ENCODE measurements around the gene PVRIG. TPM values are rescaled to one million over a fixed set of nuclear protein-coding genes. Genes with fewer than 3 reads are reported as not detected.

Gene PVRIG
- total and polyA plus RNA-seq, 2 of the 8 experiments (the other 6 are each of a cell fraction or from before 2014, with no cell fraction given): 0.15 TPM; not detected in 1

DNA sequence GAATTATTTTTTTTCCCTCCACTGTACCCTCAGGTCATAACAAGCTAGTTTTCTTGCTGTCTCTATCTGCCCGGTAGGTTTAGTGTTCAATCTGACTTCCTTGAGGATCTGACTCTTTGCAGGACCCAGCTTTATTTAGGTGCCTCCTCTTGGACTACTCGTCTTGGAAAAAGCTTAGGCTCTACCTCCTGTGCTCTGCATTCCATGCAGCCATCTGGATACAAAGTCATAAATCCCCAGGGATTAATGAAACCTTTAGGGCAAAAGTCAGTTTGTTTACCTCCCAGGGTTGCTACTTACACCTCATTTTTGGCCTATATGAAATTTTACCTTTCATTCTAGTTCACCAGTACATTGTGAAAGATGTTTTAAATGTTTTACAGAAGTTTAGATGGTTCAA, 34.0 kb upstream of the PVRIG start:
- CTCF ChIA-PET (ENCODE audit: partially characterized antibody): interaction anchor here (0.6 to 2.0 kb wide), 9 partner anchors 9 to 295 kb away, joined by 3 to 8 read pairs (median 3); partner anchors contain the start of gene GAL3ST4
- 89% methylated on average over 2 of the region's 2 CpGs; no CpG with 5 or more reads in 1 of the 2 experiments for WGBS, 2 experiments (ENCODE audit: extremely low coverage in 1 of 2, insufficient coverage in 1 of 2, insufficient read length in 1 of 2, insufficient replicate concordance in 2 of 2, low coverage in 1 of 2, low lambda C conversion rate in 2 of 2, missing lambda C conversion rate in 1 of 2)
- no peak overlapping the region for H3K4me2 ChIP-seq (ENCODE audit: insufficient read depth in 1 of 2, low read depth in 2 of 2, low read length in 2 of 2)
- no peaks in the 10 kb centered on the region for H3K79me2 ChIP-seq (ENCODE audit: control insufficient read depth in 1 of 2, insufficient read depth in 2 of 2, low read length in 2 of 2)
- H3K27ac ChIP-seq (ENCODE audit: low read depth, low read length): no peak overlapping the region
- no peak overlapping the region for H2AK5ac ChIP-seq (ENCODE audit: low read depth, low read length)
- no peak overlapping the region for H3K23ac ChIP-seq (ENCODE audit: insufficient read length)
- H3K36me3 ChIP-seq (ENCODE audit: control insufficient read depth in 2 of 4, insufficient read depth in 4 of 4, low read length in 3 of 4): no peaks in the 10 kb centered on the region
- H2AFZ ChIP-seq (ENCODE audit: low read length): no peak overlapping the region
- POLR2A ChIA-PET (ENCODE audit: partially characterized antibody): interaction anchor here (1.2 to 1.8 kb wide), 5 partner anchors 9 to 84 kb away, joined by 3 to 5 read pairs (median 4); partner anchors contain the start of genes AP4M1 and MCM7
- H2BK20ac ChIP-seq (ENCODE audit: low read length): no peak overlapping the region
- H2BK15ac ChIP-seq (ENCODE audit: low read length): no peak overlapping the region
- peaks cover 0 to 3% (median 0%) of the 10 kb centered on the region in 4 experiments; a peak in 4 of 7 replicates for H3K4me1 ChIP-seq (replicated peaks in 1 of 4; ENCODE audit: control insufficient read depth in 3 of 4, insufficient read depth in 4 of 4, low read length in 3 of 4)
- H3K14ac ChIP-seq (ENCODE audit: insufficient read length): no peak overlapping the region
- no peak overlapping the region for H2BK120ac ChIP-seq (replicated peaks; ENCODE audit: low read depth, low read length)
- H3K9ac ChIP-seq (replicated peaks in 1 of 4; ENCODE audit: extremely low read depth in 1 of 4, low read depth in 3 of 4, low read length in 3 of 4): no peak overlapping the region
- H2BK5ac ChIP-seq (ENCODE audit: low read depth, low read length): no peak overlapping the region
- no peak overlapping the region for H3K4ac ChIP-seq (replicated peaks; ENCODE audit: insufficient read length, low read depth, low read length)
- H3K9me3 ChIP-seq (ENCODE audit: insufficient read depth in 2 of 2, low read depth in 1 of 2, low read length in 1 of 2): no peaks in the 10 kb centered on the region
- no peak overlapping the region for H3K18ac ChIP-seq (ENCODE audit: extremely low read depth, low read length)
- H4K5ac ChIP-seq (ENCODE audit: insufficient read length, low read depth, low read length): no peak overlapping the region
- no peaks in the 10 kb centered on the region for H3K23me2 ChIP-seq (ENCODE audit: low read depth, low read length)
- no peaks in the 10 kb centered on the region for H4K20me1 ChIP-seq (replicated peaks in 1 of 2; ENCODE audit: control insufficient read depth in 1 of 2, insufficient read depth in 2 of 2, low read length in 2 of 2)
- no peak overlapping the region for H4K91ac ChIP-seq (replicated peaks; ENCODE audit: insufficient read length, low read length)
- H3K56ac ChIP-seq (replicated peaks; ENCODE audit: insufficient read length, low read depth, low read length): no peak overlapping the region
- H3K4me3 ChIP-seq (ENCODE audit: extremely low read depth in 1 of 4, insufficient read depth in 2 of 4, low read depth in 3 of 4, low read length in 4 of 4): no peak overlapping the region
- H4K8ac ChIP-seq (ENCODE audit: extremely low read depth, insufficient read depth, low read length): no peak overlapping the region
- H2BK12ac ChIP-seq (ENCODE audit: low read depth, low read length): no peak overlapping the region
- H3K27me3 ChIP-seq (replicated peaks in 1 of 4; ENCODE audit: control insufficient read depth in 3 of 4, extremely low read depth in 1 of 4, insufficient read depth in 3 of 4, low read length in 3 of 4): no peaks in the 10 kb centered on the region; a peak in 1 of 7 replicates
- DNase-seq (ENCODE audit: low read depth in 1 of 2, low spot score in 2 of 2) (no peak), FAIRE-seq (no peak)
- H3K79me1 ChIP-seq (ENCODE audit: low read depth, low read length): no peaks in the 10 kb centered on the region
- TF ChIP-seq ATF3 (IDR thresholded peaks at IDR 0.05; ENCODE audit: insufficient read depth, low read depth, low read length): no peak
- no peak for TF ChIP-seq SIRT6 (IDR thresholded peaks at IDR 0.05; ENCODE audit: low read length)
- TF ChIP-seq CBX8 (IDR thresholded peaks at IDR 0.05; ENCODE audit: borderline replicate concordance, low read depth, low read length): no peak
- TF ChIP-seq BRCA1 (IDR thresholded peaks at IDR 0.05; ENCODE audit: low read depth, low read length): no peak
- TF ChIP-seq, protein P1, sequence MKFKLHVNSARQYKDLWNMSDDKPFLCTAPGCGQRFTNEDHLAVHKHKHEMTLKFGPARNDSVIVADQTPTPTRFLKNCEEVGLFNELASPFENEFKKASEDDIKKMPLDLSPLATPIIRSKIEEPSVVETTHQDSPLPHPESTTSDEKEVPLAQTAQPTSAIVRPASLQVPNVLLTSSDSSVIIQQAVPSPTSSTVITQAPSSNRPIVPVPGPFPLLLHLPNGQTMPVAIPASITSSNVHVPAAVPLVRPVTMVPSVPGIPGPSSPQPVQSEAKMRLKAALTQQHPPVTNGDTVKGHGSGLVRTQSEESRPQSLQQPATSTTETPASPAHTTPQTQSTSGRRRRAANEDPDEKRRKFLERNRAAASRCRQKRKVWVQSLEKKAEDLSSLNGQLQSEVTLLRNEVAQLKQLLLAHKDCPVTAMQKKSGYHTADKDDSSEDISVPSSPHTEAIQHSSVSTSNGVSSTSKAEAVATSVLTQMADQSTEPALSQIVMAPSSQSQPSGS (IDR thresholded peaks at IDR 0.05; ENCODE audit: low read length): no peak
- TF ChIP-seq JUND (IDR thresholded peaks at IDR 0.05; ENCODE audit: low read length): no peak
- no peak for TF ChIP-seq KDM1A (IDR thresholded peaks at IDR 0.05; ENCODE audit: borderline replicate concordance, low read length)
- TF ChIP-seq SIN3A (conservative IDR thresholded peaks at IDR 0.05 in 1 of 2, IDR thresholded peaks at IDR 0.05 in 1 of 2; ENCODE audit: low read depth in 1 of 2, low read length in 2 of 2): no peak
- TF ChIP-seq HDAC2 (IDR thresholded peaks at IDR 0.05; ENCODE audit: borderline replicate concordance in 1 of 2, low read depth in 2 of 2, low read length in 2 of 2): no peak
- no peak for TF ChIP-seq CBX5 (IDR thresholded peaks at IDR 0.05; ENCODE audit: low read depth, low read length)
- TF ChIP-seq JUN (IDR thresholded peaks at IDR 0.05; ENCODE audit: low read depth, low read length): no peak
